GM23338 (cell line): ENCODE results near the gene ST6GALNAC4. TPM values are rescaled to one million over a fixed set of nuclear protein-coding genes. Genes with fewer than 3 reads are reported as not detected.
A peak's percentile ranks its signal among the peaks of the same experiment; 100 is the strongest.

ENCODE experiments used
- ATAC-seq: fragments of 200-7000 bp; cut with Tn5 transposase; 3 replicates; pipeline ENCODE4 v1.9.1; 2020
- DNase-seq: peaks from one replicate; pipeline ENCODE4 v3.0.0-alpha.2; 2015; ENCODE audit warnings: low spot score
- H2AFZ ChIP-seq: fragments of 200-600 bp; sonication (generic); 2 replicates; pipeline ENCODE4 v1.8.0; 2016; ENCODE audit warnings: antibody characterized with exemption, mild to moderate bottlenecking, moderate library complexity
- H3F3A ChIP-seq: fragments of 200-600 bp; sonication (generic); replicated peaks from 2 replicates; pipeline ENCODE4 v1.8.0; 2017; ENCODE audit warnings: antibody characterized with exemption, mixed run types, low read depth
- H3K27ac ChIP-seq: fragments of 200-600 bp; sonication (generic); 2 replicates; pipeline ENCODE4 v1.6.1; 2016; ENCODE audit warnings: low read depth
- H3K27me3 ChIP-seq: fragments of 200-600 bp; sonication (generic); 2 replicates; pipeline ENCODE4 v1.8.0; 2016; ENCODE audit warnings: mild to moderate bottlenecking, mixed run types, moderate library complexity; ENCODE audit not compliant: insufficient read depth
- H3K36me3 ChIP-seq: fragments of 200-600 bp; sonication (generic); 2 replicates; pipeline ENCODE4 v1.8.0; 2016; ENCODE audit warnings: mild to moderate bottlenecking; ENCODE audit not compliant: insufficient read depth
- H3K4me1 ChIP-seq: fragments of 200-600 bp; sonication (generic); 2 replicates; pipeline ENCODE4 v1.8.0; 2016; ENCODE audit warnings: mild to moderate bottlenecking, moderate library complexity; ENCODE audit not compliant: insufficient read depth
- H3K4me2 ChIP-seq: fragments of 200-600 bp; sonication (generic); 2 replicates; pipeline ENCODE4 v1.7.1; 2017; ENCODE audit warnings: mixed run types
- H3K4me3 ChIP-seq: fragments of 200-600 bp; sonication (generic); 2 replicates; pipeline ENCODE4 v1.6.1; 2016; ENCODE audit warnings: mixed run types
- H3K79me2 ChIP-seq: fragments of 200-600 bp; sonication (generic); replicated peaks from 2 replicates; pipeline ENCODE4 v1.8.0; 2017; ENCODE audit warnings: mild to moderate bottlenecking; ENCODE audit not compliant: insufficient read depth
- H3K9me2 ChIP-seq: fragments of 200-600 bp; sonication (generic); 2 replicates; pipeline ENCODE4 v1.8.0; 2017; ENCODE audit not compliant: insufficient read depth
- H4K20me1 ChIP-seq: fragments of 200-600 bp; sonication (generic); replicated peaks from 2 replicates; pipeline ENCODE4 v1.8.0; 2017; ENCODE audit warnings: mild to moderate bottlenecking; ENCODE audit not compliant: insufficient read depth
- H3K27ac Mint-ChIP-seq: 2 replicates; pipeline ENCODE4 v1.8.0; 2020; ENCODE audit warnings: inconsistent platforms, mild to moderate bottlenecking, moderate library complexity, mixed read lengths
- H3K27me3 Mint-ChIP-seq: 3 replicates; pipeline ENCODE4 v1.8.0; 2022; ENCODE audit warnings: low read depth, mild to moderate bottlenecking, moderate library complexity, mixed read lengths, inconsistent platforms; ENCODE audit not compliant: insufficient read depth, poor library complexity
- H3K36me3 Mint-ChIP-seq: 3 replicates; pipeline ENCODE4 v1.8.0; 2021; ENCODE audit warnings: low read depth, mild to moderate bottlenecking, inconsistent platforms, moderate library complexity, mixed read lengths
- H3K4me1 Mint-ChIP-seq: 3 replicates; pipeline ENCODE4 v1.8.0; 2020; ENCODE audit warnings: mild to moderate bottlenecking, inconsistent platforms, mixed read lengths
- H3K4me3 Mint-ChIP-seq: 3 replicates; pipeline ENCODE4 v1.8.0; 2021; ENCODE audit warnings: moderate library complexity, mild to moderate bottlenecking, inconsistent platforms, mixed read lengths
- H3K9me3 Mint-ChIP-seq: 3 replicates; pipeline ENCODE4 v1.8.0; 2020; ENCODE audit warnings: moderate library complexity, mild to moderate bottlenecking, inconsistent platforms, mixed read lengths
- CREB1 ChIP-seq: fragments of 250-450 bp; sonication (Bioruptor Pico); IDR thresholded peaks from 2 replicates; pipeline ENCODE4 v1.5.0; 2020; ENCODE audit warnings: low read depth, mild to moderate bottlenecking, moderate library complexity
- CTCF ChIP-seq, 2 experiments: fragments of 200-600 bp in 1 of 2; sonication (generic) in 1 of 2; conservative IDR thresholded peaks; 2 replicates each; pipeline versions ENCODE4 v1.5.1 to v1.6.1; 2016 to 2017; ENCODE audit warnings: antibody characterized with exemption in 2 of 2, low read depth in 2 of 2, mild to moderate bottlenecking in 2 of 2, moderate library complexity in 1 of 2
- ETS1 ChIP-seq: IDR thresholded peaks from 2 replicates; pipeline ENCODE4 v1.6.1; 2016; ENCODE audit warnings: antibody characterized with exemption
- EZH2phosphoT487 ChIP-seq: fragments of 200-600 bp; sonication (generic); IDR thresholded peaks from one replicate; pipeline ENCODE4 v1.8.1; 2018; ENCODE audit warnings: antibody characterized with exemption; ENCODE audit not compliant: unreplicated experiment
- NANOG ChIP-seq: IDR thresholded peaks from 2 replicates; pipeline ENCODE4 v1.6.1; 2016; ENCODE audit warnings: antibody characterized with exemption, borderline replicate concordance
- POLR2AphosphoS5 ChIP-seq: IDR thresholded peaks from 2 replicates; pipeline ENCODE4 v1.6.1; 2016; ENCODE audit warnings: antibody characterized with exemption, low read depth
- REST ChIP-seq: IDR thresholded peaks from one replicate; pipeline ENCODE4 v1.6.1; 2018; ENCODE audit warnings: antibody characterized with exemption; ENCODE audit not compliant: unreplicated experiment
- STAT1 ChIP-seq: IDR thresholded peaks from one replicate; pipeline ENCODE4 v1.6.1; 2016; ENCODE audit warnings: antibody characterized with exemption; ENCODE audit not compliant: unreplicated experiment
- ZNF331 ChIP-seq: fragments of 250-450 bp; sonication (Bioruptor Pico); IDR thresholded peaks from 2 replicates; pipeline ENCODE4 v1.5.0; 2020; ENCODE audit warnings: low read depth, mild to moderate bottlenecking, moderate library complexity
- polyA plus RNA-seq: library from polyadenylated mRNA; unstranded; fragments of >200 nt; fragmentation: Nextera tagmentation; extraction: Ambion mirVana; gene quantifications from 2 replicates; pipeline ENCODE4 v1.2.1, GENCODE V29; 2016
- total RNA-seq: library from RNA; depleted of rRNA; stranded (reverse); fragments of >200 nt; shearing (Covaris generic); gene quantifications from 2 replicates; pipeline ENCODE4 v1.2.3, GENCODE V29; 2014

The ST6GALNAC4 gene
- total and polyA plus RNA-seq, 2 experiments from 2014 or later: 8.1 to 35.3 TPM

GRCh38 chr9:127903557-127904475, 13.0 kb downstream of the ST6GALNAC4 start:
- no peaks in the 10 kb centered on the region for H3K9me3 Mint-ChIP-seq
- H3K4me1 Mint-ChIP-seq: peaks cover 23% of the 10 kb centered on the region
- H2AFZ ChIP-seq: no peak overlapping the region
- H3K4me1 ChIP-seq: peaks cover 28% of the 10 kb centered on the region
- H3K9me2 ChIP-seq: no peaks in the 10 kb centered on the region
- peak overlapping the region; percentile 34 for H3K4me3 ChIP-seq
- DNase-seq (peak; percentile 88), ATAC-seq (peak; percentile 33)
- H3K79me2 ChIP-seq: no peaks in the 10 kb centered on the region
- no peaks in the 10 kb centered on the region for H4K20me1 ChIP-seq
- peak overlapping the region; percentile 21; the same call in 2 of the 3 replicates for H3K4me3 Mint-ChIP-seq
- peaks cover 11% of the 10 kb centered on the region for H3K27me3 Mint-ChIP-seq
- peak overlapping the region; percentile 63; the same call in 1 of the 2 replicates for H3K27ac ChIP-seq
- peaks cover 19% of the 10 kb centered on the region for H3F3A ChIP-seq
- no peaks in the 10 kb centered on the region for H3K36me3 ChIP-seq
- H3K27me3 ChIP-seq: peaks cover 5% of the 10 kb centered on the region; the same call in 1 of the 2 replicates
- H3K27ac Mint-ChIP-seq: peak overlapping the region; percentile 51
- H3K36me3 Mint-ChIP-seq: no peaks in the 10 kb centered on the region
- TF ChIP-seq CTCF (conservative IDR thresholded peaks at IDR 0.05; ENCODE audit: low read depth in 2 of 2) (no peak), REST (peak; percentile 6), STAT1 (no peak), CREB1 (CRISPR knock-in tag) (0 out of 2 replicates have a peak, but pooled peaks have one; percentile 23), EZH2phosphoT487 (no peak), ZNF331 (CRISPR knock-in tag) (no peak), ETS1 (peak; percentile 45; the same call in 1 of the 2 replicates), NANOG (no peak), POLR2AphosphoS5 (peak; percentile 44; the same call in 1 of the 2 replicates)
- peak overlapping the region; percentile 68 for H3K4me2 ChIP-seq
